ENCODE measurements around the gene EIF2B1.

Gene EIF2B1

GRCh38 chr12:123670882-123671728, 37.6 kb upstream of the EIF2B1 start, which contains the start of gene TCTN2:
TSS of gene TCTN2 (plus strand) at chr12:123671113. CDS start at chr12:123671241, 128 bp downstream.
- TF ChIP-seq, protein P1, sequence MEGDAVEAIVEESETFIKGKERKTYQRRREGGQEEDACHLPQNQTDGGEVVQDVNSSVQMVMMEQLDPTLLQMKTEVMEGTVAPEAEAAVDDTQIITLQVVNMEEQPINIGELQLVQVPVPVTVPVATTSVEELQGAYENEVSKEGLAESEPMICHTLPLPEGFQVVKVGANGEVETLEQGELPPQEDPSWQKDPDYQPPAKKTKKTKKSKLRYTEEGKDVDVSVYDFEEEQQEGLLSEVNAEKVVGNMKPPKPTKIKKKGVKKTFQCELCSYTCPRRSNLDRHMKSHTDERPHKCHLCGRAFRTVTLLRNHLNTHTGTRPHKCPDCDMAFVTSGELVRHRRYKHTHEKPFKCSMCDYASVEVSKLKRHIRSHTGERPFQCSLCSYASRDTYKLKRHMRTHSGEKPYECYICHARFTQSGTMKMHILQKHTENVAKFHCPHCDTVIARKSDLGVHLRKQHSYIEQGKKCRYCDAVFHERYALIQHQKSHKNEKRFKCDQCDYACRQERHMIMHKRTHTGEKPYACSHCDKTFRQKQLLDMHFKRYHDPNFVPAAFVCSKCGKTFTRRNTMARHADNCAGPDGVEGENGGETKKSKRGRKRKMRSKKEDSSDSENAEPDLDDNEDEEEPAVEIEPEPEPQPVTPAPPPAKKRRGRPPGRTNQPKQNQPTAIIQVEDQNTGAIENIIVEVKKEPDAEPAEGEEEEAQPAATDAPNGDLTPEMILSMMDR (IDR thresholded peaks at IDR 0.05; ENCODE audit: control insufficient read depth, insufficient read depth, low read depth, low read length, missing control alignments) = no peak
- peak within 1 kb of the TSS; percentile 88 for H3K4me3 ChIP-seq (ENCODE audit: control insufficient read depth, low read depth, low read length)
- peak; percentile 54 for DNase-seq (ENCODE audit: low read depth)

DNA sequence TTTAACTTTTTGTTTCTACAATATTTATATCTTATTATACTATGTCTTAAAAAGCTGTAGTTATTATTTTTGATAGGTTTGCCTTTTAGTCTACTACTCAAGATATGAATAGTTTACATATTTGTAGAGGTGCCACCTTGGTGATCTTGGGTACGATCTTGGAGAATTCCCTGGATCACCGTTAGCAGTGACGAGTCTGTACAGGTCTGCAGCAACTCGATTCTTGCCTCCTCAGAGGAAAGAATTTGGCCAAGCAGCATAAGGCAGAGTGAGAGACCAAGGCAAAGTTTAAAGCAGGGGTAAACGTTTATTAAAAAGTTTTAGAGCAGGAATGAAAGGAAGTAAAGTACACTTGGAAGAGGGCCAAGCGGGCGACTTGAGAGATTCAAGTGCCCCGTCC, 34.3 kb upstream of the EIF2B1 start:
- TF ChIP-seq, protein P1 (IDR thresholded peaks at IDR 0.05; ENCODE audit: control insufficient read depth, insufficient read depth, low read depth, low read length, missing control alignments) = no peak
- no peak for DNase-seq (ENCODE audit: low read depth)
- no peak overlapping the region for H3K4me3 ChIP-seq (ENCODE audit: control insufficient read depth, low read depth, low read length)

DNA sequence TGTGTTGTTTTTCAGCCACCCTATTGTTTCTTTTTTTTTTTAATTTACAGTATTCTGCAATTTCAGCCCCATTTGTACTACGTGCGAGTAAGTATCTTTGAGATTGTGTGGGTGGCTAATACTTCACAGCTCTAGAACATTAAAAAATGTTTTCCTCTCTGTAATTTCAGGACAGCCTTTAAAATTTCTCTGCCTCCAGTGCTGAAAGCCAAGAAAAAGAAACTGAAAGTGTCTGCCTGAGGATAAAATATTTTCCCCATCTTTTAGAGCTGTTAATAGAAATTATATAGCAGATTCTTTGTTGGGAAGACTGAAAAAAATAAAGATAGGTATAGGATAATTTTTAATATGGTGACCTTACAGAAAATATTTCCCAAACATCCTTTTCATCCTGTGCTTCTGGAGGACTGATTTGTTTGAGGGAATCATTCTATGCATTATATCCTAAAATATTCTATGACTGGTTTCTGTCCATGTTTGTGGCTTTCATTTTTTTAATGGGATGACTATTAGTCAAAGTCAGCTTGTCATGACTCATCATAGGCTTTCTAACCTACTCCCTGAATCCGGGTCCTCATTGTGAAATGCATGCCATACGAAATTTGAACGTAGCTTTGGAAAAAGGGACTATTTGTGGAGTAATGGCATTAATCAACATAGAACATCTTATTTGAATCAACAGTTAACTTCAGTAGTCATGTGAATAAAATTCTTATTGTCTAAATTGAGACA, 26.7 kb upstream of the EIF2B1 start:
- no peak overlapping the region; the same call in 1 of the 2 replicates for H3K4me3 ChIP-seq (ENCODE audit: control insufficient read depth, low read depth, low read length)
- TF ChIP-seq, protein P1 (IDR thresholded peaks at IDR 0.05; ENCODE audit: control insufficient read depth, insufficient read depth, low read depth, low read length, missing control alignments) = no peak
- DNase-seq (ENCODE audit: low read depth) = peak; percentile 82

DNA sequence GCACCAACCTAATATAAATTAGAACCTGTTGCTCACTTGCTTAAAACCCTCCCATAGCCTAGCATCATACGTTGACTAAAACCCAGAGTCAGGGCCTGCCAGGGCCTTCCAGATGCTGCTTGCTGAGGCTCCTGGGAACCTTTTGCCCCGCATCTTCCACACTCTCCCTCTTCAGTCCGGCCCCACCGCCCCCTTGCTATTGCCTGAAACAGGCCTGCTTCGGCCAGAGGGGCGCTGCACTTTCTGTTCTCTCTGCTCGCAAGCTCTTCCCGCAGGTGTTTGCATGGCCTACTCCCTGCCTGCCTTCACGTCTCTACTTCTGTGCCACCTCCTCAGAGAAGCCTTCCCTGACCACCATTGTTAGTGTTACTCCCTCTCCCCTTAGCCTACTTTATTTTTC, 23.7 kb upstream of the EIF2B1 start:
- TF ChIP-seq, protein P1 (IDR thresholded peaks at IDR 0.05; ENCODE audit: control insufficient read depth, insufficient read depth, low read depth, low read length, missing control alignments) = no peak
- no peak overlapping the region for H3K4me3 ChIP-seq (ENCODE audit: control insufficient read depth, low read depth, low read length)
- no peak for DNase-seq (ENCODE audit: low read depth)

GRCh38 chr12:123656392-123656791, 22.9 kb upstream of the EIF2B1 start:
- no peak for DNase-seq (ENCODE audit: low read depth)
- no peak overlapping the region for H3K4me3 ChIP-seq (ENCODE audit: control insufficient read depth, low read depth, low read length)
- TF ChIP-seq, protein P1 (IDR thresholded peaks at IDR 0.05; ENCODE audit: control insufficient read depth, insufficient read depth, low read depth, low read length, missing control alignments) = no peak

DNA sequence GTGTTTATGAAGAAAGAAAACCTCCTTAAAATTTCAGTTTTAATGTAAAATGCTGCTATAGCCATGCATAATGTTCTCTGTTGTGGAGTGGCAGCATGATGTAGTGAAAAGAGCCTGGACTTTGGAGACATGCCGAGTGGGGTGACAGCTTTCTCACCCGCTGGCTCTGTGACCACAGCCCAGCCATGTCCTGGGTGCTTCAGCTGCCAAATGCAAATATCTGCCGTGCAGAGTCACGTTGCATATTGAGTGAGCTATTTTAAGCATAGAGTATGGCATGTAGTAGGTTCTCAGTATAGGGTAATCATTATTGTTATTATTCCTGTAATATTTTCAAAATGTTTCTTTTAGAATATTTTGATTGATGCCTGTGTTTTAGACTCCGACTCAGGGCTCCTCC, 21.9 kb upstream of the EIF2B1 start:
- DNase-seq (ENCODE audit: low read depth) = no peak
- no peak overlapping the region for H3K4me3 ChIP-seq (ENCODE audit: control insufficient read depth, low read depth, low read length)
- TF ChIP-seq, protein P1 (IDR thresholded peaks at IDR 0.05; ENCODE audit: control insufficient read depth, insufficient read depth, low read depth, low read length, missing control alignments) = no peak

All from AG09309 (cell line).